ENCODE results near the gene NUDT16L1.

The NUDT16L1 gene

DNA sequence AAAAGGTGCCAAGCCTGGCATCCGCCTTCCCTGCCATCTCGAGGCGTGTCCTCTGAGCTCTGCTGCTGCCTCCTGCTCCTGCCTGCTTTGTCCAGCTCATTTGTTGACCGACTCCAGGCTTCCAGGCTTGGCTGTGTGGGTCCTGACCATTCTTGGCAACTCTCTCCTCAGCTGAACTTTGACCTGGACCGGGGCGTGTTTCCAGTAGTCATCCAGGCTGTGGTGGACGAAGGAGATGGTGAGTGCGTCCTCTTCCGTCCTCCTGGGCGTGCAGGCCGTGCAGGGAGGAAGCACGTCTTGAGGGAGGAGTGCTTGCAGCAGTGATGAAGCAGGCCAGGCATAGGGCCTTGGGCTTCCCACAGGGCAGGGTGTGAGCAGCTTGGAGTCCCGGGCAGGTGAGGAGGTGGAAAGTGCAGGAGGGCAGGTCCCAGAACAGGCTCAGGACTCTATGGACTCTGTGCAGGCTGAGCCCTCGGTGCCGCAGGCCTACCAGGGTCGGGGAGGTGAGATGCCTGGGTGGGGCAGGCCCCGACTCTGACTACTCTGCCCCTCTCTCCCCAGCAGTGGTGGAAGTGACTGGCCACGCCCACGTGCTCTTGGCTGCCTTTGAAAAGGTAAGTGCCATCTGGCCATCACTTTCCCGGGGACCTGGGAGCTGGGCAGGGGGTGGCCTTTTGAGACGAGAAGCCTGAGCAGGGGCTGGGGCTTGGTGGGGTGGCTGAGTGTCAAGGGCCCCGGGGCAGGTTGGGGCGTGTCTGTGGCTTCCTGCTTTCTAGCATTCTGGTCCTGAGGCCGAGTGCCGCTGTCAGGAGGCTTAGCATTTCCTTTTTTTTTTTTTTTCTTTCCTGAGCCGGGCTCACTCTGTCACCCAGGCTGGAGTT is 28.6 kb upstream of the NUDT16L1 start:
- no peak for DNase-seq

- no peak for DNase-seq
Measured at GRCh38 chr16:4666537-4667202, 26.7 kb upstream of the NUDT16L1 start.

GRCh38 chr16:4667203-4667963 is 26.0 kb upstream of the NUDT16L1 start:
- DNase-seq, result no peak

DNA sequence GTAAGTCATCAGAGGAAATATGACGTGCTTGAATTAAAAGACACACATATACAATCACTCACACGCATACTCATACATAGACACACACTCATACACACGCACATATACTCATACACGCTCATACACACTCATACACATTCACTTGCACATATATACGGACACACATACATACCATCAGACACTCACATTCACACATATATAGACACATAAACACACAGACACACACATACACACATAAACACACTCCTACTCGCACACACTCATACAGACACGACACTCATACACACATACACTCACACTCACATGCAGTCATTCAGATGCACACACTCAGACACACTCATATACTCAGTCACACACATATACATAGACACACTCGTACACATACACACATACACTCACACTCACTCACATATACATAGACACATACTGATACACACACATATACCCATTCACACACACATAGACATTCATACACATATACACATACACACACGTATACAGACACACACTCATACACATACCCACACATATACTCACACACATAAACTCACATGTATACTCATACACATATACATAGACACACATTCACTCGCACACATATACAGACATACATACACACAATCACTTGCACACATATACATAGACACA is 24.9 kb upstream of the NUDT16L1 start:
- no peak for DNase-seq

DNA sequence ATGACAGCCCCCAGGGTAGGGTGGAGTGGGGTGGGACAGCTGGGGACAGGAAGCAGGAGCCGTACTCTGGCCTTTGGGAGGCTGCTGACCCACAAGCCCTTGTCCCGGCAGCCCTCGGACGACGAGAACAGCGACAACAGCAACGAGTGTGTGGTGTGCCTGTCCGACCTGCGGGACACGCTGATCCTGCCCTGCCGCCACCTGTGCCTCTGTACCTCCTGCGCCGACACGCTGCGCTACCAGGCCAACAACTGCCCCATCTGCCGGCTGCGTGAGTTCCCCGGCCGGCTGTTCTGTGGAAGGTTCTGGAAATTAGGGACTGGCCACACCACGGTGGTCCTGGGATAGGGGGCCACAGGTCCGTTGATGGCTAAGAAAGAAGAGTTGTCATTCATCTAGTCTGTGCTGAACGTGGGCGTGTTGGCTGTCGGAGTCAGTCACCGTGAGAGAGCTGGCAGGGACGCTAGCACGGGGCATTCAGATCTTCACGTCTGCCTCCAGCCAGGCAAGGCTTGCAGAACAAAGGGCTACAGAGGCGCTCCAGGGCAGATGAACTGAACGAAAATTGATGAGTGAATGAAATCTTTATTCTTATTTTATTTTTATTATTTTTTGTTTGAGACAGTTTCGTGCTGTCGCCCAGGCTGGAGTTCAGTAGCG is 19.8 kb upstream of the NUDT16L1 start:
- DNase-seq, result no peak

DNA sequence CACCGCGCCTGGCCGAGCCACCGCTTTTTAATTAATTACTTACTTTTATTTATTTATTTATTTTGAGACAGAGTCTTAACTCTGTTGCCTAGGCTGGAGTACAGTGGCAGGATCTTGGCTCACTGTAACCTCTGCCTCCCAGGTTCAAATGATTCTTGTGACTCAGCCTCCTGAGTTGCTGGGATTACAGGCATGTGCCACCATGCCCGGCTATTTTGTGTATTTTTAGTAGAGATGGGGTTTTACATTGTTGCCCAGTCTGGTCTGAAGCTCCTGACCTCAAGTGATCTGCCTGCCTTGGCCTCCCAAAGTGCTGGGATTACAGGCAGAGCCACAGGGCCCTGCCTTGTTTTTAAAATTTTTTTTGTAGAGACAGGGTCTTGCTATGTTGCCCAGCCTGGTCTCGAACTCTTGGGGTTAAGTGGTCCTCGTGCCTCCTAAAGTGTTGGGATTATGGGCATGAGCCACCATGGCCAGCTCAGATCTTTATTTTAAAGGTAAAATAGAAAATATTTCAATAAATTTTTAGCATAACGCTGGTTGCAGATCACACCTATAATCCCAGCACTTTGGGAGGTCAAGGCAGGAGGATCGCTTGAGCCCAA is 18.3 kb upstream of the NUDT16L1 start:
- DNase-seq, result no peak

DNA sequence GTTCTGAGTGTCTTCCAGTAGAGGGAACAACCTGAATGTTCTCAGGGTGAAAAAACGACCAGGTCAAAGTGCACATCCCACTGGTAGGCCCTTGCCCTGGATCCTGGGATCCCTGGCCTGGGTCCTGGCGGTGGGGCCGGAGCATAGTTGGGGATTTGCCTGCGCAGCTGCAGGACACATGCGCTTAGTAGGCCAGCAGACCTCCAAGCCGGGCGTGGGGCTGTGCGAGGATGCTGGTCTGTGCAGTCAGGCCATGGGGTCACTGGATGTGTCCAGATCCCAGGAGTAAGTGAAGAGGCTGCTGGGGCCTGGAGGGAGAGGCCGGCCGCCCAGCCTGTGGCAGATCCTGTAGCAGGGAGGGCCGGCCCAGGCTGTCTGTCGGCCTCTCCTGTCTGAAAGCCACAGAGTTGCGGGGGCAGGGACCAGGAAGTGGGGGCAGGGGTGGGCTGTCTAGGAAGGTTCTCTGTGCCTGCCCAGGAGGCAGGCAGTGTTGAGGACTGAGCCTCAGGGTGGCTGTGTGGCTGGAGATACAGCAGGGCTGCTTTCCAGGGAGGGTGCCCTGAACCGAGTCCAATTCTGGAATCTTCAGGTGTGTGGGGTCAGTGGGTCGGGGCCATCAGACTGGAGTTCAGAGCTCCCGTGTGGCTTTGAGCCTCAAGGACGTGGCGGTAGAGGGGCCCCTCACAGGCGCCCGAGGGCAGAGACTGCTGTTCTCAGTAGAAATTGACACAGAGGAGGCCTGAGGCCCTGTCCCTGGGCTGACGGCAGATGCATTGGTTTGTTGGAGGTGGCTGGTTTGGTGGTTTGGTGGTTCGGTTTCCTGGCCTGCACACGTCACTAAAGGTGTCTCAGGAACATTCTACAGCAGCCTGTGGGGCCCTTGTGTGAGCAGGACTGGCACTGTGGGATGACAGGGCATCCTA is 17.2 kb upstream of the NUDT16L1 start:
- no peak for DNase-seq

DNA sequence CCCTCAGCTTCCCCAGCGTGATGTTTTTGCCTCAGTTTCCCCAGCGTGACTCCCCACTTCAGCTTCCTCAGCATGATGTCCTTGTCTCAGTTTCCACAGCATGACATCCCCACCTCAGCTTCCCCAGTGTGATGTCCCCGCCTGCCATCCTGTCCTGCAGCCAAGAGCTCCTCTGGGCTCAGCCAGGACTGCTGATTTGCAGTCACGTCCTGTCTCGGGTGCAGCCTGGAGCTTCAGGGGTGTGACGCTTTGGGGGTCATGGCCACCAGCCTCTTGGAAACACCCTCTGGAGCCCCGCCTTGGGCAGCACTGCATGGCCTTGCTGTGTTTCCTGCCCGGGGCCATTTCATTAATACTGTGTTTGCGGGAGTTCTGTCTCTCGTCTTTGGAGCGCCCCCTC is 16.5 kb upstream of the NUDT16L1 start:
- no peak for DNase-seq

GRCh38 chr16:4677390-4677789 is 16.0 kb upstream of the NUDT16L1 start:
- no peak for DNase-seq

DNA sequence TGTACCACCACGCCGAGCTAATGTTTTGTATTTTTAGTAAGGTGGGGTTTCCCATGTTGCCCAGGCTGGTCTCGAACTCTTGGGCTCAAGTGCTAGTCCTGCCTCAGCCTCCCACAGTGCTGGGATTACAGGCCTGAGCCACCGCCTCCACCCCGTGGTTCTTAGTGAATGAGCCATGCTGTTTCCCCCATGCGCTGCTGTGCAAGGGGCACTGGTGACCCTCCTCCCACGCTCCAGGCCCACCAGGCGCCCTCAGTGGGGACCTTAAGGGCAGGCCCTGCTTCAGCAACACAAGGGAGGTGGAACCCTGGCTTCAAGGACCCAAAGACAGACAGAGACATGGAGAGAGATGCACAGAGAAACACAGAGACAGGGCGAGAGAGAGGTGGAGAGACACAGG is 15.4 kb upstream of the NUDT16L1 start:
- DNase-seq, result no peak

DNA sequence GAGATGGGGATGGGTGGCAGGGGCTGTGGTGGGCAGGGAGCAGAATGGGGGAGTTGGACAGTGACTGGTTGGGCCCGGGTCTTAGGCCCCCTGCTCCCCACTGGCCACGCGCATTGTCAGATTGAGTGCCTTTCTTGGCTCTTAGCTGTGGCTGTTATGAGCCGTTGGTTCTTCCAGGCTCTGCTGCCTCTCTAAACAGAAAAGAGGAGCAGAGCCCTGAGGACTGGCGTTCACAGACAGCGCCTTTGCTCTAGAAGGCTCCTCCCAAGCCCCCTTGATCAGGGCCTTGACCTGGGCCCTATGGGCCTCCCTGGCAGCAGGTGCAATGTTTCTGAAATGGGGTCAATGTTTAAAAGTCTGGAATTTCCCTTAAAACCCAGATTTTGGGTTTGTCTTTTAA is 14.8 kb upstream of the NUDT16L1 start:
- DNase-seq, result no peak

GRCh38 chr16:4679156-4679849 is 14.1 kb upstream of the NUDT16L1 start:
- no peak for DNase-seq

DNA sequence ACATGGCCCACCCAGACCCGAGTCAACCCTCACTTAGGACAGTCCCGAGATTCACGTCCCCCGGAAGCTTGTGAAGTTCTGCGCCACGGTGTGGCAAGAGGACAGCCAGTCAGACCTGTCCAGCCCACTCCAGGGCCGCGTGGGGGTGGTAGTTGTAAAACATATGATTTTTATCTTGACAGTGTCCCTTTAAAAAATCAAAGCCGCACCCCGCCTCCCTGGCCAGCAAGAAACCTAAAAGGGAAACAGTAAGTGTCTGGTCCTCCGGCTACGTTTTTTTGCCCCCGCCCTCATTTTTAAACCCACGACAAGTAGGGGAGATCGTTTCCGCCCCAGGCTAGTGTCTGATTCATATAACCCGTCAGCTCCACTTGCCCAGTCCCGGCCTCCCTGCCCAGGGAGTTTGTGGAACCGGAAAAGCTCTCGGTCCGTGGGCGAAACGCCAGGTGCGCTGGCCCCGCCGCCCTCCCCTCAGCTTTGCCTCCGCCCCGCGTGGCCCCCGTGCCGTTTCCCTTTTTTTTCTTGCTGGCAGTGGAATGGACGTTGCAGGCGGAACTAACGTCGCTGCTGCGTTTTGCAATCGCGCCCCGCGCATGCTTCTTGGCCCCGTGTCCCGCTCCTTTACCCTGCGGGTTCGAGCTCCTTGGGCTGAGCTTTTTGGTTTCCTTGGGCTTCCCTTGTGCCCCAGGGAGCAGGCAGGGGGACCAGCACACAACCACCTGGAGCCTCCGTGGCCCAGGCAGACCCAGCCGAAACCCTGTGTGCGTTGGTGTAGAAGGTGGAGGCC is 13.3 kb upstream of the NUDT16L1 start:
- DNase-seq, result no peak

- DNase-seq, result no peak
Measured at GRCh38 chr16:4680673-4681470, 12.5 kb upstream of the NUDT16L1 start.

DNA sequence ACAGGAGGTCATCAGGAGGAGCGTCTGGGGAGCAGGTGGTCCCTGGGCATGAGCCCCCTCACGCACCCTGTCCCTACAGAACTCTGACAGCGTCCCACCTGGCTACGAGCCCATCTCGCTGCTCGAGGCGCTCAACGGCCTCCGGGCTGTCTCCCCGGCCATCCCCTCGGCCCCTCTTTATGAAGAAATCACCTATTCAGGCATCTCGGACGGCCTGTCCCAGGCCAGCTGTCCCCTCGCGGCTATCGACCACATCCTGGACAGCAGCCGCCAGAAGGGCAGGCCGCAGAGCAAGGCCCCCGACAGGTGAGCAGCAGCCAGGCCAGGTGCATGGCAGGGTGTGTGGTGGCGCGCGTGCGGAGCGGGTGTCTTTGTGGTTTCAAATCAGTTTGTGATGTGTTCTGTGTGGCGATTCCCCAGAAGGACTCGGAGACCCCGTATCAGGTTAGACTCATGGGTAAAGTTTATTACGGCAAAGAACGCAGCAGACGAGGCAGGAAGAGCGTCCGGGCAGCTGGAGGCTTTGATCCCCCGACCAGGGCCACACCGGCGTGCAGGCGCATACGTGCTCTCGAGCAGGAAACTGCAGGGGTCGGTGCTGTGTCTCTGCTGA is 11.8 kb upstream of the NUDT16L1 start:
- no peak for DNase-seq

DNA sequence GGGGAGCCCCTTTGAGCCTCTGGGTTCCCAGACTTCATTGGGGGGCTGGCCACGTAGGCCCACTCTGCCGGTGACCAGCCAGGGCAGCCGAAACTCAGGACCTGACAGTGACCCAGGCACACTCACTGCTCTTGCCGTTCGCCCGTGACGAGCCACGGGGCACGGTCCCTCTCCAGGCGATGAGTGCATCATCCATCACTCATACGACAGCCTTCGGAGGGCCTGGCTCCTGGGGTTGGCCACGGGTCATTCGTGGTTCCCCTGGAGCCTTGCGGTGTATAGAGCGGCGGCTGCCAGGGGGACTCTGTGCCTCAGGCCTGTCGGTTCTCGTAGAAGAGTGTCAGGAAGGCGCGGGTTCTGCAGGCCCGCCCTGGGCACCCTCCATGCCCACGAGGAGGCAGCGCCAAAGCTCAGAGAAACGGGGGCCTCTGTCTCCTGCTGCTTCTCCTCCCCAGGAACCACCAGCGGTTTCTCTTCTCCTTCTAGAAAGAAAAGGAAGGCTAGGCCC is 11.2 kb upstream of the NUDT16L1 start:
- DNase-seq, result no peak

DNA sequence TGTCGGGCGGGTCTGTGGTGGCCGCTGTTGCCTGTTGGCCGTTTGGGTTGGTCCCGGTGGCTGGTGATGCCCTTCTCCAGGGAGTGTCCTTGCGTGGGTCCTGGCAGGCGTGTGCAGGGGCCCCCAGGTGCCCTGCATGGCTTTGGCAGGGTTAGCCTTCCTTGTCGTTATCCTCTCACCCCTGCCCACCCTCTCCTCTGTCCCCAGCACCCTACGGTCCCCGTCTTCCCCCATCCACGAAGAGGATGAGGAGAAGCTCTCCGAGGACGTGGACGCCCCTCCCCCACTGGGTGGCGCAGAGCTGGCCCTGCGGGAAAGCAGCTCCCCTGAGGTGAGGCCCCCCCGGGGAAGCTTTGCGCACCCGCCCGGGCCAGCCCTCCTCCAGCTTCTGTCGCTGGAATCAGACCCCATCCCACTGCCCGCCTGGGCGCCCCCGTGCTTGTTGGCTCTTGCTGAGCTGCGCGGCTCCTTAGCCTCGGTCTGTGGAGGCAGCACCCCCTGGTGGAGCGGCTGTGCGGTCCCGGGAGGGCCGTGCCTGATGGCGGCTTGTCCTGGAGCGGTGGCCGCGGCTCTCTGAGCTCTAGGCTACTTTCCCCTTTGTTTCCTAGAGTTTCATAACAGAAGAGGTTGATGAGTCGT is 10.6 kb upstream of the NUDT16L1 start:
- no peak for DNase-seq
